Activated T-helper 17 cell treated with anti-CD3 and anti-CD28 coated beads, Interleukin-2, amount 50 U/mL, for 72 hours (primary cell): ENCODE measurements around the gene BAIAP2L2. TPM values are rescaled to one million over a fixed set of nuclear protein-coding genes. Genes with fewer than 3 reads are reported as not detected.
"Not testable (repeated sequence)": the region's sequence is repeated elsewhere in the genome, so short reads cannot be mapped to it uniquely, and the experiment has no call there.

ENCODE experiments used
- ATAC-seq: fragments of 150-1000 bp; cut with Tn5 transposase; replicated peaks from 2 replicates; pipeline ENCODE4 v1.10.0; 2021; ENCODE audit warnings: mild to moderate bottlenecking, moderate library complexity
- H3K27ac Mint-ChIP-seq: one replicate; pipeline ENCODE4 v1.8.0; 2022; ENCODE audit warnings: mixed read lengths
- H3K27me3 Mint-ChIP-seq: one replicate; pipeline ENCODE4 v1.8.0; 2022; ENCODE audit warnings: mixed read lengths
- H3K36me3 Mint-ChIP-seq: one replicate; pipeline ENCODE4 v1.8.0; 2022; ENCODE audit warnings: low read depth, mild to moderate bottlenecking, mixed read lengths
- H3K4me1 Mint-ChIP-seq: one replicate; pipeline ENCODE4 v1.8.0; 2022; ENCODE audit warnings: mixed read lengths
- H3K4me3 Mint-ChIP-seq: one replicate; pipeline ENCODE4 v1.8.0; 2022; ENCODE audit warnings: mild to moderate bottlenecking, mixed read lengths
- H3K9me3 Mint-ChIP-seq: one replicate; pipeline ENCODE4 v1.8.0; 2022; ENCODE audit warnings: mixed read lengths
- total RNA-seq, 2 donors: library from RNA; stranded (reverse); gene quantifications; one replicate each; pipeline ENCODE4 v1.2.3, GENCODE V29; 2022

The BAIAP2L2 gene
- total RNA-seq, 2 donors from 2014 or later: 0.84 to 2.1 TPM

GRCh38 chr22:38118747-38119146 is 8.3 kb upstream of the BAIAP2L2 start:
- H3K9me3 Mint-ChIP-seq, H3K4me3 Mint-ChIP-seq, ATAC-seq, H3K27ac Mint-ChIP-seq, H3K27me3 Mint-ChIP-seq, H3K4me1 Mint-ChIP-seq, H3K36me3 Mint-ChIP-seq: not testable (repeated sequence)

GRCh38 chr22:38118182-38118581 is 7.7 kb upstream of the BAIAP2L2 start:
- Mint-ChIP-seq H3K4me1 (peaks cover 5% of the 10 kb centered on the region), H3K27me3 (no peaks in the 10 kb centered on the region), H3K27ac (no peak overlapping the region), H3K36me3 (peaks cover 6% of the 10 kb centered on the region), H3K4me3 (no peak overlapping the region), H3K9me3 (no peaks in the 10 kb centered on the region)
- ATAC-seq: no peak

- H3K27ac Mint-ChIP-seq, H3K4me3 Mint-ChIP-seq, H3K4me1 Mint-ChIP-seq, H3K27me3 Mint-ChIP-seq, H3K36me3 Mint-ChIP-seq, H3K9me3 Mint-ChIP-seq, ATAC-seq: not testable (repeated sequence)
Observed at GRCh38 chr22:38117556-38117955, 7.1 kb upstream of the BAIAP2L2 start.

GRCh38 chr22:38115423-38116205 is 5.1 kb upstream of the BAIAP2L2 start:
- peaks cover 5% of the 10 kb centered on the region for H3K4me1 Mint-ChIP-seq
- no peak overlapping the region for H3K27ac Mint-ChIP-seq
- peaks cover 6% of the 10 kb centered on the region for H3K36me3 Mint-ChIP-seq
- H3K4me3 Mint-ChIP-seq: no peak overlapping the region
- no peaks in the 10 kb centered on the region for H3K9me3 Mint-ChIP-seq
- H3K27me3 Mint-ChIP-seq: no peaks in the 10 kb centered on the region
- no peak for ATAC-seq

GRCh38 chr22:38114484-38115398 is 4.3 kb upstream of the BAIAP2L2 start:
- Mint-ChIP-seq H3K9me3 (no peaks in the 10 kb centered on the region), H3K27ac (no peak overlapping the region), H3K4me1 (peaks cover 5% of the 10 kb centered on the region), H3K4me3 (no peak overlapping the region), H3K36me3 (peaks cover 6% of the 10 kb centered on the region), H3K27me3 (no peaks in the 10 kb centered on the region)
- peak; percentile 93 for ATAC-seq

- Mint-ChIP-seq H3K4me3 (no peak overlapping the region), H3K27ac (no peak overlapping the region), H3K4me1 (peaks cover 5% of the 10 kb centered on the region), H3K9me3 (no peaks in the 10 kb centered on the region), H3K27me3 (no peaks in the 10 kb centered on the region), H3K36me3 (peaks cover 6% of the 10 kb centered on the region)
- ATAC-seq: no peak
Observed at GRCh38 chr22:38112381-38112780, 1.9 kb upstream of the BAIAP2L2 start.

- no peak overlapping the region for H3K27ac Mint-ChIP-seq
- H3K4me1 Mint-ChIP-seq: peaks cover 5% of the 10 kb centered on the region
- no peaks in the 10 kb centered on the region for H3K9me3 Mint-ChIP-seq
- H3K4me3 Mint-ChIP-seq: no peak overlapping the region
- ATAC-seq: no peak
- peaks cover 6% of the 10 kb centered on the region for H3K36me3 Mint-ChIP-seq
- no peaks in the 10 kb centered on the region for H3K27me3 Mint-ChIP-seq
Observed at GRCh38 chr22:38111925-38112355, 1.5 kb upstream of the BAIAP2L2 start.

GRCh38 chr22:38110863-38111852 is 674 bp upstream of the BAIAP2L2 start:
- no peak for ATAC-seq
- Mint-ChIP-seq H3K27ac (no peak overlapping the region), H3K4me1 (peaks cover 5% of the 10 kb centered on the region), H3K36me3 (peaks cover 6% of the 10 kb centered on the region), H3K9me3 (no peaks in the 10 kb centered on the region), H3K4me3 (no peak overlapping the region), H3K27me3 (no peaks in the 10 kb centered on the region)

- H3K36me3 Mint-ChIP-seq: peaks cover 4% of the 10 kb centered on the region
- H3K4me1 Mint-ChIP-seq: peaks cover 8% of the 10 kb centered on the region
- H3K4me3 Mint-ChIP-seq: no peak overlapping the region
- H3K9me3 Mint-ChIP-seq: no peaks in the 10 kb centered on the region
- H3K27me3 Mint-ChIP-seq: no peaks in the 10 kb centered on the region
- no peak overlapping the region for H3K27ac Mint-ChIP-seq
- no peak for ATAC-seq
Observed at GRCh38 chr22:38109371-38110001, 998 bp downstream of the BAIAP2L2 start.

GRCh38 chr22:38108561-38109319 is 1.7 kb downstream of the BAIAP2L2 start:
- no peaks in the 10 kb centered on the region for H3K9me3 Mint-ChIP-seq
- no peaks in the 10 kb centered on the region for H3K27me3 Mint-ChIP-seq
- no peak overlapping the region for H3K27ac Mint-ChIP-seq
- H3K4me3 Mint-ChIP-seq: no peak overlapping the region
- no peaks in the 10 kb centered on the region for H3K36me3 Mint-ChIP-seq
- ATAC-seq: no peak
- peaks cover 10% of the 10 kb centered on the region for H3K4me1 Mint-ChIP-seq

- no peak overlapping the region for H3K4me3 Mint-ChIP-seq
- no peak for ATAC-seq
- no peaks in the 10 kb centered on the region for H3K27me3 Mint-ChIP-seq
- peaks cover 10% of the 10 kb centered on the region for H3K4me1 Mint-ChIP-seq
- no peaks in the 10 kb centered on the region for H3K9me3 Mint-ChIP-seq
- no peak overlapping the region for H3K27ac Mint-ChIP-seq
- no peaks in the 10 kb centered on the region for H3K36me3 Mint-ChIP-seq
Observed at GRCh38 chr22:38107692-38108515, 2.6 kb downstream of the BAIAP2L2 start.

GRCh38 chr22:38106814-38107578 is 3.5 kb downstream of the BAIAP2L2 start:
- Mint-ChIP-seq H3K4me3 (no peak overlapping the region), H3K9me3 (no peaks in the 10 kb centered on the region), H3K27ac (no peak overlapping the region), H3K4me1 (peaks cover 10% of the 10 kb centered on the region), H3K36me3 (no peaks in the 10 kb centered on the region), H3K27me3 (no peaks in the 10 kb centered on the region)
- no peak for ATAC-seq
